ENCODE data around the gene FBXO15.

The FBXO15 gene

GRCh38 chr18:74114116-74114515 is 33.5 kb downstream of the FBXO15 start:
- DNase-seq (ENCODE audit: low read depth), result no peak

- DNase-seq (ENCODE audit: low read depth), result no peak
These were observed 33.9 kb downstream of the FBXO15 start for GRCh38 chr18:74113711-74114110.

GRCh38 chr18:74110976-74111375 is 36.7 kb downstream of the FBXO15 start:
- DNase-seq (ENCODE audit: low read depth), result no peak

GRCh38 chr18:74110149-74110548 is 37.5 kb downstream of the FBXO15 start:
- no peak for DNase-seq (ENCODE audit: low read depth)

- no peak for DNase-seq (ENCODE audit: low read depth)
These were observed 39.2 kb downstream of the FBXO15 start for GRCh38 chr18:74108460-74108859.

- no peak for DNase-seq (ENCODE audit: low read depth)
These were observed 49.8 kb downstream of the FBXO15 start for GRCh38 chr18:74097803-74098202.

GRCh38 chr18:74092922-74093321 is 54.7 kb downstream of the FBXO15 start:
- no peak for DNase-seq (ENCODE audit: low read depth)

- no peak for DNase-seq (ENCODE audit: low read depth)
These were observed 63.3 kb downstream of the FBXO15 start for GRCh38 chr18:74084184-74084855.

- no peak for DNase-seq (ENCODE audit: low read depth)
These were observed 64.1 kb downstream of the FBXO15 start for GRCh38 chr18:74083557-74083952.

GRCh38 chr18:74082742-74083556 is 64.7 kb downstream of the FBXO15 start:
- DNase-seq (ENCODE audit: low read depth), result no peak

- no peak for DNase-seq (ENCODE audit: low read depth)
These were observed 65.5 kb downstream of the FBXO15 start for GRCh38 chr18:74081966-74082741.

- no peak for DNase-seq (ENCODE audit: low read depth)
These were observed 69.4 kb downstream of the FBXO15 start for GRCh38 chr18:74078257-74078656.

- no peak for DNase-seq (ENCODE audit: low read depth)
These were observed 72.7 kb downstream of the FBXO15 start for GRCh38 chr18:74074668-74075564.

GRCh38 chr18:74073957-74074667 is 73.5 kb downstream of the FBXO15 start:
- DNase-seq (ENCODE audit: low read depth), result no peak

- no peak for DNase-seq (ENCODE audit: low read depth)
These were observed 78.2 kb downstream of the FBXO15 start for GRCh38 chr18:74069178-74070050.

- DNase-seq (ENCODE audit: low read depth), result no peak
These were observed 79.3 kb downstream of the FBXO15 start for GRCh38 chr18:74068296-74068695.

GRCh38 chr18:74066018-74066417 is 81.6 kb downstream of the FBXO15 start:
- DNase-seq (ENCODE audit: low read depth), result no peak

- DNase-seq (ENCODE audit: low read depth), result no peak
These were observed 82.3 kb downstream of the FBXO15 start for GRCh38 chr18:74065366-74065765.

- no peak for DNase-seq (ENCODE audit: low read depth)
These were observed 83.1 kb downstream of the FBXO15 start for GRCh38 chr18:74064510-74064909.

- no peak for DNase-seq (ENCODE audit: low read depth)
These were observed 84.1 kb downstream of the FBXO15 start for GRCh38 chr18:74063557-74063956.
